ENCODE measurements around the gene PROK2.

Gene PROK2

DNA sequence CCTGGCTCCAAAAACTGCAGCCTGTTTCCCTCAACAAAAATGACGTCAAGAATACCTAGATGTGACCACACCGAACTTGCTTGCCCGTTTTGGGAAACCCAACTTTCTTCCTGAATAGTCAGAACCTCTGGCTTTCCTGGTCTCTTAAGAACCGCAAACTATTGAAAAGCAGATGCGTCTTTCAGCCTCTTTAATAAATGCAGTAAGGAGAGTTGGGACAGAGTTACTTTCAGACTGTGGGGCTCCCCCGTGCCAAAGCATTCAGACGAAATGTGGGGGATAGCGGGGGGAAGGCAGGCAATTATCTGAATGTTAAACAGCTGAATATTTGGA is 1.2 kb upstream of the PROK2 start:
- no peak for DNase-seq

DNA sequence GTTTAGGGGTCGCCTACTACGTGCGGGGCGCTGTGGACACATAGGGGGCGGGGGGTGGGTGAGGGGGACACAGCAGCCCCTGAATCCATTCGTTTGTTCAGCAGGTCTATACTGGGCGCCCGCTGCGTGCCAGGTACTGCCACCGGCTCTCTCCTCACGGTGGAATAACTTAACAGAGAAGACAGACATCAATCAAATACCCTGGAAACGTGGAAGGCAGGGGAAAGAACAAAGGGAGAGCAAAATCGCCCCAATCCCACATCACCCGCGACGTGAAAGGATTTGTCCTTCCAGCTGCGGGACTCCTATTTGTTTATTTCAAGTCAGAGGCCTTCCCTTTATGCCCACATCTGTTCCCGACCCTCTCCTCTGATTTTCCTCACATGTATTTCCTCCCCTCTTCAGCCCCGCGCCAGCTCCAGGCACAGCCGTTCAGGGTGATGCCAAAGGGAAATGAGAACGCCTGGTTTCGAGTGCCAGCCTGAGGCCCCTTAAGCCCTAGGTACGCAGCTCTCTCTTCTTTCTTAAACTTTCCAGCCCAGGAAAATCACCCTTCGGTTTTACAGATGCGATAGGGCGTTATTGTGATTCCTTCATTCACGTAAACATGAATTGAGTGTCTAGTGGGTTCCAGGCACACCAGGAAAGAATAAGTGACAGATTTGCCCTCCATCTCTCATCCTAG is 726 bp upstream of the PROK2 start:
- DNase-seq: no peak

DNA sequence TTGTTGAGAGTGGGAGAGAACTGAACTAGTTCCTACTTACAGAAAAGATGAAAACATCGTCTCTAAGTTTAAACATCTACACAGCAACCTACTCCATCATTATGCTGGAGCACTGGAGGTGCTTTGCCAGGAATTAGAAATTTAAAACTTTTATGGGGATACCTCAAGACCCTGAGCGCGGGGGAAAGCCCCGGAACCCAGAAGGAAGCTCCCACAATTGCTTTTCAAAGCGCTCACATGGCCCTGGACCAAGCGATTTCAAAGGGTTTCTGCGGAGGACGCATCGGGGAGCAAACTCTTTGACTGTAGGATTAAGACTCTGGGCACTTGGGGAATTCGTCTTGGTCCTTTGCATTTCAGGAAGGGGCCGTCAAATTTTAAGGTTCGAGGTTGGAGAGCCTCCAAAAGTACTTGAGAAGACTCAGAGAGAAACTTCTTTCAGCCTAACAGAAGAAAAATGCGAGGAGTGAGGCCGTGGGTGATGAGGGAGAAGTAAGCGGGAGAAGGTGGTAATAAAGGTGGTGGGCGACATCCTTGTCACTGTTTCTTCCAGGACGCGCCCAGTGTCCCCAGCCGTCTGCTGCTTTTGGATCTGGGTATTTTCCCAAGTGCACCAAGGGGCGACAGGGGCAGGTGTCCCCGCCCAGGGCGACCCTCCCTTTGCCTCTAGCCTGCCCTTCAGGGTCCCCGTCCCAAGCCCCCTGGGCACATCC is 591 bp downstream of the PROK2 start:
- DNase-seq: no peak

DNA sequence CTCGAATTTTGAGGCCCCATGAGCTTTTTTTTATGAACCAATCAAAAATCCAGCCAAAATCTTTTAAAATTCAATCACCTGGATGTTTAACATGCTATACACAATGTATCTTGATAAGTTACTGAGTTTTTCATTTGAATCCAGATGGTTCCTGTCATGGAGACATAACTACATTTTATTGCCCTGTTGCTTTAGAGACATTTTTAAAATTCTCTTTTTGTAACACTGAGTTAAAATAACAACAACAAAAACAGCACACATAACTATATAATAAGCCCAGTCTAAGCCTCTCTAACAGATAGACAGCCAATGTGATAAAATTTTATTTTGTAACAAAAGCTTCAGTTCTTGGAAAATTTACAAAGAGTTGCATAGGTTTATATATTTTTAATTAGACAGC is 1.8 kb downstream of the PROK2 start:
- no peak for DNase-seq

DNA sequence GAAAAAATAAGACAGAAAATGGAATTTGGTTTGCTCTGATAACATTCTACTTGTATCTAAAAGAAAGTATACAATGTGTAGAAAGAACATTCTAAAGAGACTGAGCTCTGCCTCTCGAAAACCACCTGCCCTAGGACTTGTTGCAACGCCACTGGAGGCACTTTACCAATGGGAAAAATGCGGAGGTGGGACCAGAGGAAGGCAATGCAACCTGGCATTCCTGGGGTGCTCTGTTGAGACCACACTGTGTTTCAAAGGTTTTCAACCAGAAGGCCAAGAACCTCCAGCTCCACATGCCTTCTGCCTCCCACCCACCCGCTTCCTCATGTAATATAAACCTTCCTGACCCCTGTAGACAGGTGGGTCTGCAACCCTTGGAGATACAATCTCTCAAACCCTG is 4.5 kb downstream of the PROK2 start:
- no peak for DNase-seq

DNA sequence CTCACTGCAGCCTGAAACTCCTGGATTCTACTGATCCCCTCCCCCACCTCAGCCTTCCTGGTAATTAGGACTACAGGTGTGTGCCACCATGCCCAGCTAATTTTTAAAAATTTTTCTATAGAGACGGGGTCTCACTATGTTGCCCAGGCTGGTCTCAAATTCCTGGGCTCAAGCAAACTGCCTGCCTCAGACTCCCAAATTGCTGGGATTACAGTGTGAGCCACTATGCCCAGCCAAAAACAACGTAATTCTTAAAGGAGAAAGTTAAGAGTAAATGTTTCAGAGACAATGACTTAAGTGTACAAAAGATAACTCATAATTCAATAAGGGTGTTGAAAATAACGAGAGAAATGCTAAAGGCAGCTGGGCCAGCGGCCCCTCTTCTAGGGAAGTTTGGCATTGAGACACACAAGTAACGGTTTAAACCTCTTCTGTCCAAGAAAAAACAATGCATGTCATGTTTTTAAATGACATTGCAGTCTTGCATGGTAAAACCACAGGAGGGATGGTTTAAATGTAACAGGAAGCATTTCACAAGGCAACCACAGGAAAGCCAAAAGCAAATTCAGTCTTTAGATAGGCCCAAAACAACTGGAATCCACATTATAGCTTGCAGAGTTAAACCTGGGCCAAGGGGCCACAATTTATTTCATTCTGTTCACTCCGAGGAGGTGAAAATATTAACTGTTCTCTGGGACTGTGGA is 5.1 kb downstream of the PROK2 start:
- no peak for DNase-seq

DNA sequence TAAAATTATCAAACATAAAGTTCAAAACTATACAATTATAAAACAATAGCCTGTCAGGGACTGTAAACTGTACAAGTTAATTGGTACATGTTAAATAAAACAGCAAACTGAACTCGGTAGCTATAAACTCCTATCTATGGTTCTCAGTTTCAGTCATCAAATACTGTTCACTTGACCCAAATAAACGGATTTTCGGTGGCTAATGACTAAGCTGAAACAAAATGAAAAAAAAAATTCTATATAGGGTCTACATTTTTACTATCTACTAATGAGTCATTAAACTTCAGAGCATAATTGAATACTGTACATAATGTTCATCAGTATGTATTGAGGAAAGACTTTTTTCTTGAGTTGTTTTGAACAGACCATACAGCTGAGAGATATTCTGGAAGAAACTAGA is 6.6 kb downstream of the PROK2 start:
- no peak for DNase-seq

DNA sequence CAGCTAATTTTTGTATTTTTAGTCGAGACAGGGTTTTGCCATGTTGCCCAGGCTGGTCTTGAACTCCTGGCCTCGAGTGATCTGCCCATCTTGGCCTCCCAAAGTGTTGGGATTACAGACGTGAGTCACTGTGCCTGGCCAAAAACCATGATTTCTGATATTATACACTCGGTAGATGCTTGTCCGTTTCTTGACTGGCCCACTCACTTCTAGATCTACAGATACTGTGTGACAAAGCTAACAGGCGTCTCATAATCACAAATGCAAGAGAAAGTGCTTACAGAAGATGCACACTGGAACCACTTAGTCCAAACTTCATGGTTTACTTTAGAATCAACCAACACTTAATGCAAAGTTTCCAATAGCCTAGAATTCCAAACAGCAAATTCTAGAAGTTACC is 8.4 kb downstream of the PROK2 start:
- DNase-seq: no peak

DNA sequence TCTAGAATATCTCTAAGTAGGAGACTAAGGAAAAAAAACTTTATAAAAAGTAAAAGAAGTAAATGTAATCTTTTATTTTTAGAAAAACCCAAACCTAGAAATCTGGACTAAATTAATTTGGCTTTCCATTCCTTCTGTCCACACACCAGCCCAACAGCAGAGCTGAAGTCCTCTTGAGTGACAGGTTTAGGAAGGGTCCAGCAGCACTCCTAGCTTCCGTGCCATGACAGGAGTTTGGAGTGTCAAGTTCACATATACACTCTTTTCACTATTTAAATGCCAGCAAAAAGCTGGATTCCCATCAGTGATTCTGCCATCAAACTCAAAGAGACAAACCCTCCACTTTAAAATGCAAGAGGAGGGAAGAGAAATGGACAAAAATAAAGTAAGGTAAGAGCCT is 13.1 kb downstream of the PROK2 start:
- DNase-seq: no peak

DNA sequence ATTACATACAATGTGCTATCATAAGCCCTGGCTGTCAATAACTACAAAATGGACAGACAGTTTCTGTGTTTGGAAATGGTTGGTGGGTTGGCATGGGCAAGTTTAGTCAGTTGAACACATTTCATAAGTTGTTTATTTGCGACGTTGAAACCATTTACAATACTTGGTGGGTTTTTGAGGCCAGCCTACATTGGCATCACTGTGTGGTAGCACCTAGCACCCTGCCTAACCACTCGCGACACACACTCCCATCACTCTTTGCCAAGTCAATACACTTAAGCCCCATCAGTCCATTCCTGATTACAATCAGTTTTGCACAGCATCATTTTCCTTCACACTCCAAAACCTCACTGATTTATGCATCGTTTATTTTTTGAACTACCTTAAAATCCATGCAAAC is 13.8 kb downstream of the PROK2 start:
- DNase-seq: no peak

DNA sequence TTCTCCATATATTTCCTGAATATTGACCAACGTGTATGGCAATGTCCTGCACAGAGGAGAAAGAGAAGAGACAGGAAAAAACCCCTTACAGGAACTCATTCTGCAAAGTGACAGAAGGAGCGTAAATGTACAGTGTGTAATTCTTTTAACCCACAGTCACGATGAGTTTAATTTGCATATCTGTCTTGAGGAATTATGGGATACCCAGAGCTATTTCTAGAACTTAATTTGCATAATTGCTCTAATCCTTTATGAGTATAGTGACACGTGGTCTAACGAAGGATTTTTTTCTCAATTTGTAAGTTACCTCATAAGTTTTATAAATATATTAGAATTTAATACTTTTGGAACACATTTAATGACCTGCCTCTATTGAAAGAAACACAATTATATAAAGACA is 21.5 kb downstream of the PROK2 start:
- DNase-seq: no peak

DNA sequence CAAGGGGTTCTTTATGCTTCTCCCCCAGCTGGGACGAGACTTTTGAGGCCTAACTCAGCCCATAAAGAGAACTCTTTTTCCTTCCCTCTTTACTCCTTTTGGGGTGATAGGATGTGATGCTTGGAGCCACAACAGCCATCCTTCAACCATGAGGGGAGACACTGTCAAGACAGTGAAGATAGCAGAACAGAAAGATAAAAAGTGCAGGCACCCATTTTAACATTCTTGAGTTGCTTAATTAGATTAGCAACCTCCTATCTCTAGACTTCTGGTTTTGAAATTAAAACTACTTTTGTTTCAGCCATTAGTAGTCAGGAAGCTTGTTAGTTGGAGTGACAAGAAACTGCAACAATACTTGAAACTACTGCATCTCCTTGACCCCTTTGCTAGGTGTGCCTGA is 24.8 kb downstream of the PROK2 start:
- DNase-seq: no peak

DNA sequence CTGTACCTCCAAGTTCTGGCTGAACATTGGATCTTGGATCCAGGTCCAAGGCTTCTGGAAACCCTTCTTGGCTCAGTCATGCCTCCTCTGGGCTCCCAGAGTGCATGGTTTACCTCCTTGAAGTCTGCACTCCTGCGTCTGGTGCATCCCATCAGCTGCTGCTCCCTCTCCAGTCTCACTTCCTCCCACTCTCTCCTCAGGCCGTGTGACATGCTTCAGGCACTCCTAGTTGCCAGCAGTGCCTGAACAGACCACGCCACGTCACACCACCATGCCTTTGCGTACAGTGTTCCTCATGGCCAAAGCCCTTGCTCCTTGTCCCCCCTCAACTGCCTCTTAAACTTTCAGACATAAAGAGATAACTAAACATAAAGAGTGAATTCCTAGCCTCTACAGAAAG is 25.5 kb downstream of the PROK2 start:
- DNase-seq: no peak

DNA sequence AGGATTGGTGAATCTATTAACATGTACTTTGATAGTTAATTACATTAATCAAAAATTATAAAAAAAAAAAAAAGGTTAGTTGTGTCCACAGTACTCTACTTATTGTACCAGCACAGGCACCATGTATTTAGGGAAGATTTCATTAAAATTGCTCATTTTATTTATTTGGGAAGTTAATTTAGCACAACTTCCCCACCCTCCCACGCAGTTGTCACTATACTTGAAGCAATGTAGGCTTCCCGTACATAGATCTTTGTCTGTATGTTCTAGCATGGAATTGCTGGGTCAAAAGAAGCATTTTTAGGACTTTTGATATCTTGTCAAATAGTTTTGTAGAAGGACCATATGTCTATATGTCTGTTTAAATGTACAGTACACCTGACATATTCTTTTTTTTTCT is 26.9 kb downstream of the PROK2 start:
- no peak for DNase-seq

DNA sequence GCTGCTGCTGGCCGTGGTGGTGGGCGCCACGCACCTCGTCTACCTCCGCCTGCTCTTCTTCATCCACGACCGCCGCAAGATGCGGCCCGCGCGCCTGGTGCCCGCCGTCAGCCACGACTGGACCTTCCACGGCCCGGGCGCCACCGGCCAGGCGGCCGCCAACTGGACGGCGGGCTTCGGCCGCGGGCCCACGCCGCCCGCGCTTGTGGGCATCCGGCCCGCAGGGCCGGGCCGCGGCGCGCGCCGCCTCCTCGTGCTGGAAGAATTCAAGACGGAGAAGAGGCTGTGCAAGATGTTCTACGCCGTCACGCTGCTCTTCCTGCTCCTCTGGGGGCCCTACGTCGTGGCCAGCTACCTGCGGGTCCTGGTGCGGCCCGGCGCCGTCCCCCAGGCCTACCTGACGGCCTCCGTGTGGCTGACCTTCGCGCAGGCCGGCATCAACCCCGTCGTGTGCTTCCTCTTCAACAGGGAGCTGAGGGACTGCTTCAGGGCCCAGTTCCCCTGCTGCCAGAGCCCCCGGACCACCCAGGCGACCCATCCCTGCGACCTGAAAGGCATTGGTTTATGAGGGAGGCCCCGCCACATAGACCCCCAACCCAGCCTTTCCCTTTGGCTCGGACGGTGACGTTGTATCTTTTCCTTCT is 30.2 kb downstream of the PROK2 start:
- no peak for DNase-seq

DNA sequence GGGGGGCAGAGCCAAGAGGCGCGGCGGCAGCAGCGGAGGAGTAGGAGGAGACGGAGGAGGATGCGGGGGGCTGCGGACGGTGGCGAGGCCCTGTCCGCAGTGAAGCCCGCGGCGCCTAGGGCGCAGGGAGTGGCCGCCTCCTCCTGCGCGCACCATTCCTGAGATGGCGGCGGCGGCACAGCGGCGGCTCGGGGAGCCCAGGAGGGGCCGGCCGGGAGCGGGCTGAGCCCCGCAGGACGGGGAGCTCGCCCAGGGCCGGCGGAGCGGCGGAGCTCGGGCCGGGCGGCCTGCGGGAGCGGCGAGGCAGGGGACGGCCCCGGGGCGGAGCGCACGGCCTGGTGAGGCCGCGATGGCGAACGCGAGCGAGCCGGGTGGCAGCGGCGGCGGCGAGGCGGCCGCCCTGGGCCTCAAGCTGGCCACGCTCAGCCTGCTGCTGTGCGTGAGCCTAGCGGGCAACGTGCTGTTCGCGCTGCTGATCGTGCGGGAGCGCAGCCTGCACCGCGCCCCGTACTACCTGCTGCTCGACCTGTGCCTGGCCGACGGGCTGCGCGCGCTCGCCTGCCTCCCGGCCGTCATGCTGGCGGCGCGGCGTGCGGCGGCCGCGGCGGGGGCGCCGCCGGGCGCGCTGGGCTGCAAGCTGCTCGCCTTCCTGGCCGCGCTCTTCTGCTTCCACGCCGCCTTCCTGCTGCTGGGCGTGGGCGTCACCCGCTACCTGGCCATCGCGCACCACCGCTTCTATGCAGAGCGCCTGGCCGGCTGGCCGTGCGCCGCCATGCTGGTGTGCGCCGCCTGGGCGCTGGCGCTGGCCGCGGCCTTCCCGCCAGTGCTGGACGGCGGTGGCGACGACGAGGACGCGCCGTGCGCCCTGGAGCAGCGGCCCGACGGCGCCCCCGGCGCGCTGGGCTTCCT is 31.0 kb downstream of the PROK2 start, which contains the start of gene GPR27:
GPR27 (plus strand) TSS at position 155 of the 909 bp plus-strand sequence; CDS start at position 350, 195 bp downstream.
- no peak for DNase-seq

DNA sequence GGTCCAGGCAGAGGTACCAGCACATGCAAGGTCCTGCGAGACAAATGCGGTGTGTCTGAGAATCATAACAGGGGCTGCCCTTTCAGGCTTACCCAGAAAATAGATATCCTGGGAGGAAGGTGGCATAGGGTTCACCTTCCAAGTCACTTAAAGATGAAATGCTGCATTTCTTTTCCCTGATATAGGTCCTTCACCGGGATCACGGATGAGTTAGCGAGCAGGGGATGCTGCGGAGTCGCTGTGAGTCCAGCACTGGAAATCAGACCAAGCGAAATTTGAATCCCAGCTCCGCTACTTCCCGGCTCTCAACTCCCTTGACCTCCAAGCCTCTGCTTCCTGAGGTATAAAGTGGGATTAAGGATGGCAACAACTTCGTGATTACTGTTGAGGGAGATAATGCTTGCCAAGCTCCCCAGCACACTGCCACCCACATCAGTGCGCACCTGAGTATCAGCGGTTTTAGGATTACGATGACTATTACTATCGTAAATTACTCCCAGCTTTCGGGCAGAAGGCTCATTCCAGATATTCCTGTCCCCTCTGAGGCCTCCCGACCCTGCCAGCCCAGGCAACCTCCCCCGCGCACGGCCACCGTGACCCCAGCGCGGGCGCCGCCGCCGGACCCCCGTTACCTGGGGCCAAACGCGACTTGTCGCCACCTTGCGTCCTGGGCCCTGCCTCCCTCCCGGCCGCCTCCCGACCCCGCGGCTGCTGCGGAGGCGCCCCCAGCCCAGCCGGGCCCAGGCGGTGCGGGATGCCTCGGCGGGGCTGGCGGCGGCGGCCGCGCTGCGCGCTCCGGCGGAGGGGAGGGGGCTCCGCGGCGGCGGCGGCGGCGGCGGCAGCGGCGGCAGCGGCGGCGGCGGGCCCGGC is 31.9 kb downstream of the PROK2 start:
- DNase-seq: no peak

DNA sequence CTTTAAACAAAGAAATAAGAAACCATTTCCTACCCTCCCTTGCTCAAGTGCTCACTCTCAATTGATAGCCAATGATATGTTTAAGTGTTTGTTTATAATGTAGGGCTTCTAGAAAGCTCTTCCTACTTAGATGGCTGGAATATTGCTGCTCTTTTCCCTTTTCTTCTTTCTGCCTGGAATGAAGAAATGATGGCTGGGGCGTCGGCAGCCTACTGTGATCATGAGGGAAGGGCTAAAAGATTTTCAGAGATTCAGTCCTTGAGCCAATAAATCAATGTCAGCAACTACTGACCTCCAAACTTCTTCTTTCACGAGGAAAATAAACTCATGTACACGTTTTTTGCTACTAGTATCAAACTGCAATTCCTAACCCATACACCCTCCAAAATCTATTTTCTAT is 33.3 kb downstream of the PROK2 start:
- no peak for DNase-seq

DNA sequence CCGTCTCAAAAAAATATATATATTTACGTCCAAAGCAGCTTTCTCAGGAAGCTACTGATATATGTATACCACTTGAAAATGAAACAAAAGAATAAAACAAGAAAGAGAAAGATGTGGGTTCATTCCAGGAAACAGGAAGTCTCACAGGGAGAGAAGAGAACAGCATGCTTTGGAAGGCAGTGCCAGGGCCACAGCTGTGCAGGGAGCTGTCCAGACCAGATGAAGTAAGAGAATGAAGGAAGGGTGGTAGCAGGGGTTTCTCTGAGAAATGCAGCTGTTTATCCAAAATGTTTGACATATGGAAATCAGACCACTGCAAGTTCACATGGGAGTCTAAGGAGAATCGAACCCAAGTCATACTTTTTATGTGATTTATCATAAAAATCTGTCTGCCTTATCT is 40.2 kb downstream of the PROK2 start:
- no peak for DNase-seq

DNA sequence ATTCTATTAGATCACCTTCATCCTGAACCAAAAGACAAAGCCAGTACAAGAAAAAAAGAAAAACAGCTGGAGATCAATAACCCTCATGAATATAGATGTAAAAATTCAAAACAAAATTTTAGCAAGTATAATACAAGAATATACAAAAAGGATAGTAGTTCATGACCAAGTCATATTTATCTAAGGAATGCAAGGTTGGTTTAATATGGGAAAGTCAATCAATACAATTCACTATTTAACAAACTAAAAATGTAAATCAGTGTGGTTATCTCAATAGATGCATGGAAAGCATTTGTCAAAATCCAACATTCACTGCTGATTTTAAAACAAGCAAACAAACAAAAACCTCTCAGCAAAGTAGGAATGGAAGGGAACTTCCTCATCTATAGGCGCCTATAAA is 42.3 kb downstream of the PROK2 start:
- DNase-seq: no peak

DNA sequence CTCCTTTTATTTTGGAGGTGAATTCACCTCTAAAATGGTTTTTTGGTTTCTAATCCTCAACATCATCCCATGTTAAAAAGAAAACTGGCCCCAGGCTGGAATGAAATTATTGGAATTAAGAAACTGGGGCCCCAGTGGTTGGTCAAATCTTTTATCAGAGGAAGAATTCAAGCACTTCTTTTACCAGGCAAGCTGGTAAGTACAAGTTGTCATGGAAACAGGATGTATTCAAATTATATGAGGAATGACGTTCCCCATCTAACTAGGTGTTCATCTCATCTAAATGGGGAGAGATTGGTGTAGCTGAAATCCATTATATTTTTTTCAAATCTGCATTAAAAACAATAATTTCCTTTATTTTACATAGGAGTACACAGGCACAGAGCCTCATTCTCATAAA is 50.1 kb downstream of the PROK2 start:
- DNase-seq: no peak

DNA sequence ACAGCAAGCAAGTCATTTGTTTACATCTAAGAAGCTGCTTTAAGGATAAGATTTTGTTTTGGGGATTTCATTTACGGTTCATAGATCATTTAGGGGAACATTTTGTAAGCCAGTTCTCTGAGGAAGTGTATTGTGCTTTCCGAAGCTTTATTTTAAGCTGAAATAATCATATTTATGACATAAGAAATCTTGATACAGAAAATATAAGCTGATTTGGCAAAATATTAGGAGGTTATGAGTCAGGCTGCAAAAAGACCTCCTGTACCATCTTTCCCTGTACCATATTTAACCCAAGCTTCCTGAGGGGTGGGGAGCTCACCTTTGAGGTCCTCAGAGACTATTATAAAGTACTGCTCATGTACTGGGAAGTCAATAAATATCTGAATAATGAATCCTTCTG is 51.6 kb downstream of the PROK2 start:
- DNase-seq: no peak

All from hippocampal formation (tissue), 2 donors.